ENCODE measurements around the gene TTC28. TPM values are rescaled to one million over a fixed set of nuclear protein-coding genes. Genes with fewer than 3 reads are reported as not detected.

Gene TTC28
- total and polyA plus RNA-seq, 2 donors (not counting 3 experiments of a cell fraction or from before 2014, with no cell fraction given) = 16.5 to 51.1 TPM

DNA sequence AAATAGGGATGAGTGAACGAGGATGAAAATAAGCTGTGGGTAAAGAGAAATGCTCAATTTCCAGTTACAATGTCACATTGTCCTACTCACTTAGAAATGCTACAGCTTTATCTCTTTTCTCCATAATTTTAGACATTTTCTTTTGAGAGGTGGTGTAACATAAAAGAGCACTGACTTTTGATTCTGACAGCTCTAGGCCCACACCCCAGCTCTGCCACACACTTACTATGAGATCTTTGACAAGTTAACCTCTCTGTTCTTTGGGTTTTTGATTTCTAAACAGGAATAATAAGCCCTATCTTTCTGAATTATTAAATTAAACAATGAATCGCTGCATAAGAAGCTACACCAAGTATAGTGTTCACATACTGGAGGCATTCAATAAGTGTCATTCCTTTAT is 532.2 kb downstream of the TTC28 start:
- dilution Hi-C loops (cut with MboI; ENCODE audit: extremely low pct_ligation_motif_present, low sequenced_read_pairs) (no loop called here), intact Hi-C loops (cut with micrococcal nuclease) (no loop called here)
- H3K79me2 ChIP-seq (ENCODE audit: control insufficient read depth, insufficient read depth, low read length) = no peaks in the 10 kb centered on the region
- ChIA-PET POLR2A (no interaction called here), CTCF (interaction anchor here (1.2 kb wide), 1 partner anchor 17 kb away, joined by 3 read pairs; no protein-coding TSS in a partner anchor)
- no peak overlapping the region for H2AFZ ChIP-seq (ENCODE audit: low read depth, low read length)
- DNase-seq (ENCODE audit: low read depth, low spot score) (no peak), FAIRE-seq (no peak)
- H3K9me1 ChIP-seq (replicated peaks; ENCODE audit: control insufficient read depth, extremely low read depth, insufficient read depth, low read length) = no peaks in the 10 kb centered on the region
- H4K20me1 ChIP-seq (replicated peaks; ENCODE audit: control insufficient read depth, extremely low read depth, insufficient read depth, low read length) = peaks cover 2% of the 10 kb centered on the region
- BruUV-seq (replicated peaks) = no TSS peak
- H3K4me2 ChIP-seq (ENCODE audit: insufficient read depth, low read length) = no peak overlapping the region
- no peak overlapping the region for H3K4me3 ChIP-seq (replicated peaks in 1 of 3; ENCODE audit: insufficient read depth in 1 of 3, low read depth in 1 of 3, low read length in 3 of 3)
- H3K4me1 ChIP-seq (ENCODE audit: control insufficient read depth, extremely low read depth, insufficient read depth, low read length) = no peaks in the 10 kb centered on the region
- no peak overlapping the region for H3K27ac ChIP-seq (ENCODE audit: insufficient read depth, low read depth, low read length)
- H3K9ac ChIP-seq (replicated peaks; ENCODE audit: extremely low read depth, insufficient read depth, low read length) = no peak overlapping the region
- no peaks in the 10 kb centered on the region for H3K36me3 ChIP-seq (ENCODE audit: control insufficient read depth in 2 of 2, extremely low read depth in 1 of 2, insufficient read depth in 2 of 2, low read length in 2 of 2)
- TF ChIP-seq, protein P1, sequence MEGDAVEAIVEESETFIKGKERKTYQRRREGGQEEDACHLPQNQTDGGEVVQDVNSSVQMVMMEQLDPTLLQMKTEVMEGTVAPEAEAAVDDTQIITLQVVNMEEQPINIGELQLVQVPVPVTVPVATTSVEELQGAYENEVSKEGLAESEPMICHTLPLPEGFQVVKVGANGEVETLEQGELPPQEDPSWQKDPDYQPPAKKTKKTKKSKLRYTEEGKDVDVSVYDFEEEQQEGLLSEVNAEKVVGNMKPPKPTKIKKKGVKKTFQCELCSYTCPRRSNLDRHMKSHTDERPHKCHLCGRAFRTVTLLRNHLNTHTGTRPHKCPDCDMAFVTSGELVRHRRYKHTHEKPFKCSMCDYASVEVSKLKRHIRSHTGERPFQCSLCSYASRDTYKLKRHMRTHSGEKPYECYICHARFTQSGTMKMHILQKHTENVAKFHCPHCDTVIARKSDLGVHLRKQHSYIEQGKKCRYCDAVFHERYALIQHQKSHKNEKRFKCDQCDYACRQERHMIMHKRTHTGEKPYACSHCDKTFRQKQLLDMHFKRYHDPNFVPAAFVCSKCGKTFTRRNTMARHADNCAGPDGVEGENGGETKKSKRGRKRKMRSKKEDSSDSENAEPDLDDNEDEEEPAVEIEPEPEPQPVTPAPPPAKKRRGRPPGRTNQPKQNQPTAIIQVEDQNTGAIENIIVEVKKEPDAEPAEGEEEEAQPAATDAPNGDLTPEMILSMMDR (IDR thresholded peaks at IDR 0.05; ENCODE audit: extremely low read depth in 1 of 2, insufficient read depth in 1 of 2, low read depth in 1 of 2, low read length in 2 of 2) = no peak
- TF ChIP-seq FOS (IDR thresholded peaks at IDR 0.05; ENCODE audit: borderline replicate concordance, insufficient read depth, low read length) (no peak), MYC (IDR thresholded peaks at IDR 0.05; ENCODE audit: low read depth, low read length) (no peak), JUN (IDR thresholded peaks at IDR 0.05; ENCODE audit: borderline replicate concordance, insufficient read depth, insufficient read length, low read depth) (no peak), POLR2AphosphoS5 (IDR thresholded peaks at IDR 0.05; ENCODE audit: insufficient read depth, low read depth, low read length) (no peak), GATA2 (IDR thresholded peaks at IDR 0.05; ENCODE audit: insufficient read depth, insufficient read length, low read depth, low read length) (no peak), POLR2A (IDR thresholded peaks at IDR 0.05; ENCODE audit: low read depth, low read length) (no peak), EZH2 (IDR thresholded peaks at IDR 0.05; ENCODE audit: borderline replicate concordance, low read depth, low read length, severe bottlenecking) (no peak)
- TF ChIP-seq, protein P2, sequence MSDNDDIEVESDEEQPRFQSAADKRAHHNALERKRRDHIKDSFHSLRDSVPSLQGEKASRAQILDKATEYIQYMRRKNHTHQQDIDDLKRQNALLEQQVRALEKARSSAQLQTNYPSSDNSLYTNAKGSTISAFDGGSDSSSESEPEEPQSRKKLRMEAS (IDR thresholded peaks at IDR 0.05; ENCODE audit: insufficient read depth, insufficient read length) = no peak
- H3K9me3 ChIP-seq (replicated peaks; ENCODE audit: control insufficient read depth, insufficient read depth, low read length) = no peaks in the 10 kb centered on the region
- H3K27me3 ChIP-seq (ENCODE audit: control insufficient read depth in 2 of 2, insufficient read depth in 2 of 2, low read length in 2 of 2) = no peaks in the 10 kb centered on the region

Measured in endothelial cell of umbilical vein (primary cell).